Stimulated activated CD8-positive, alpha-beta memory T cell treated with anti-CD3 and anti-CD28 coated beads, Interleukin-2, amount 100 ng/mL, for 48 hours (primary cell): ENCODE data around the gene MAML2.

Experiments used
- DNase-seq, 2 donors: peaks; one replicate each; pipeline ENCODE4 v3.0.0-alpha.2; 2020; ENCODE audit warnings: low read depth in 2 of 2

MAML2 gene

GRCh38 chr11:96318399-96318798, 24.6 kb downstream of the MAML2 start:
- no peak for DNase-seq

- DNase-seq = no peak
Observed at GRCh38 chr11:96317985-96318384, 25.0 kb downstream of the MAML2 start.

GRCh38 chr11:96317571-96317970, 25.4 kb downstream of the MAML2 start:
- no peak for DNase-seq

- no peak for DNase-seq
Observed at GRCh38 chr11:96316869-96317268, 26.1 kb downstream of the MAML2 start.

- DNase-seq = no peak
Observed at GRCh38 chr11:96315476-96315875, 27.5 kb downstream of the MAML2 start.

GRCh38 chr11:96314326-96315020, 28.5 kb downstream of the MAML2 start:
- DNase-seq = no peak

- DNase-seq = no peak
Observed at GRCh38 chr11:96313163-96313562, 29.8 kb downstream of the MAML2 start.

GRCh38 chr11:96311120-96311568, 31.9 kb downstream of the MAML2 start:
- no peak for DNase-seq

- DNase-seq = no peak
Observed at GRCh38 chr11:96310236-96310635, 32.8 kb downstream of the MAML2 start.

- no peak for DNase-seq
Observed at GRCh38 chr11:96309643-96310017, 33.4 kb downstream of the MAML2 start.

GRCh38 chr11:96309016-96309642, 33.9 kb downstream of the MAML2 start:
- DNase-seq = no peak

- no peak for DNase-seq
Observed at GRCh38 chr11:96307776-96308140, 35.2 kb downstream of the MAML2 start.

GRCh38 chr11:96306933-96307775, 35.8 kb downstream of the MAML2 start:
- no peak for DNase-seq

- DNase-seq = no peak
Observed at GRCh38 chr11:96306600-96306932, 36.4 kb downstream of the MAML2 start.

GRCh38 chr11:96306071-96306470, 36.9 kb downstream of the MAML2 start:
- DNase-seq = no peak

- DNase-seq = no peak
Observed at GRCh38 chr11:96303980-96304379, 39.0 kb downstream of the MAML2 start.

- DNase-seq = no peak
Observed at GRCh38 chr11:96303064-96303463, 39.9 kb downstream of the MAML2 start.

GRCh38 chr11:96301818-96302217, 41.2 kb downstream of the MAML2 start:
- no peak for DNase-seq

- no peak for DNase-seq
Observed at GRCh38 chr11:96299155-96299888, 43.7 kb downstream of the MAML2 start.

- DNase-seq = no peak
Observed at GRCh38 chr11:96295369-96295768, 47.6 kb downstream of the MAML2 start.

GRCh38 chr11:96294289-96294688, 48.7 kb downstream of the MAML2 start:
- no peak for DNase-seq

- DNase-seq = no peak
Observed at GRCh38 chr11:96293598-96294021, 49.4 kb downstream of the MAML2 start.
